Breast epithelium (tissue), 3 donors: Measurements from ENCODE around the gene IL3RA.

Source experiments
- POLR2A ChIP-seq: fragments of 450-650 bp; IDR thresholded peaks from one replicate; pipeline ENCODE4 v1.6.1; 2016; ENCODE audit warnings: antibody characterized with exemption, mild to moderate bottlenecking, moderate library complexity
- POLR2AphosphoS5 ChIP-seq, 3 donors: sonication (generic); formaldehyde crosslinking; IDR thresholded peaks; one replicate each; pipeline ENCODE4 v1.6.1; 2017; ENCODE audit warnings: antibody characterized with exemption in 3 of 3
- TF ChIP-seq, protein P1 (sequence below), 3 donors: fragments of 450-650 bp; IDR thresholded peaks; one replicate each; pipeline ENCODE4 v1.5.1; 2016 to 2017; ENCODE audit warnings: antibody characterized with exemption in 3 of 3, mild to moderate bottlenecking in 3 of 3, moderate library complexity in 3 of 3

GRCh38 chrX:1388651-1389050 is 52.1 kb downstream of the IL3RA start:
- TF ChIP-seq, protein P1, sequence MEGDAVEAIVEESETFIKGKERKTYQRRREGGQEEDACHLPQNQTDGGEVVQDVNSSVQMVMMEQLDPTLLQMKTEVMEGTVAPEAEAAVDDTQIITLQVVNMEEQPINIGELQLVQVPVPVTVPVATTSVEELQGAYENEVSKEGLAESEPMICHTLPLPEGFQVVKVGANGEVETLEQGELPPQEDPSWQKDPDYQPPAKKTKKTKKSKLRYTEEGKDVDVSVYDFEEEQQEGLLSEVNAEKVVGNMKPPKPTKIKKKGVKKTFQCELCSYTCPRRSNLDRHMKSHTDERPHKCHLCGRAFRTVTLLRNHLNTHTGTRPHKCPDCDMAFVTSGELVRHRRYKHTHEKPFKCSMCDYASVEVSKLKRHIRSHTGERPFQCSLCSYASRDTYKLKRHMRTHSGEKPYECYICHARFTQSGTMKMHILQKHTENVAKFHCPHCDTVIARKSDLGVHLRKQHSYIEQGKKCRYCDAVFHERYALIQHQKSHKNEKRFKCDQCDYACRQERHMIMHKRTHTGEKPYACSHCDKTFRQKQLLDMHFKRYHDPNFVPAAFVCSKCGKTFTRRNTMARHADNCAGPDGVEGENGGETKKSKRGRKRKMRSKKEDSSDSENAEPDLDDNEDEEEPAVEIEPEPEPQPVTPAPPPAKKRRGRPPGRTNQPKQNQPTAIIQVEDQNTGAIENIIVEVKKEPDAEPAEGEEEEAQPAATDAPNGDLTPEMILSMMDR (IDR thresholded peaks at IDR 0.05) = no peak
- TF ChIP-seq POLR2AphosphoS5 (IDR thresholded peaks at IDR 0.05) (no peak), POLR2A (no peak)
